Measurements from ENCODE around the gene VAMP7. TPM values are rescaled to one million over a fixed set of nuclear protein-coding genes. Genes with fewer than 3 reads are reported as not detected.

Gene VAMP7
- total and polyA plus RNA-seq, 10 of the 15 experiments (the other 5 are each of a cell fraction or from before 2014, with no cell fraction given) = 15.1 to 52.4 (median 35.8) TPM

DNA sequence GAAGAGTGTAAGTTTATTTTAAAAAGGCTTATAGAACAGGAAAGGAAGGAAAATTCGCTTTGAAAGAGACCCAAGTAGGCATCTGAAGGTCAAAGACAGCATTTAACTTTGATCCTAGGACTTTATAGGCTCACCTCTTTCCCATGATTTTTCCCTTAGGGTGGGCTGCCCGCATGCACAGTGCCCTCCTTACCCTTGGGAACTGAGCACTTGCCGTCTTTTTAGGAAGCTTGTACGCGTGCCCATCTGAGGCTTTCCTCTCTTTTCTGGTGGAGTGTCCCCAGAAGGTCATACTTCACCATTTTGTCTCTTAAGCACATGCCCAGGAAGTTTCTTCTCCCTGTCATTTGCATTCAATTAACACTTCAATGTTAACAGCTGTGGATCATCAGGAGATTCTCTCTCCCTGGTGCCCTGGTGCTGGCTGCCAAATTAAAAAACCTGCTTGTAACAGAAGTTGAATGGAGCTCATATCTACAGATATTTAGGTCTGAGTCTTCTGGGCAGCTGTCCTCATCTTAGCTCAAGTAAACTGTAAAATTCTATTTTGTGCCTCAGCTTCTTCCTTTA is 78.0 kb downstream of the VAMP7 start (continued):
- no peak for TF ChIP-seq TCF12 (IDR thresholded peaks at IDR 0.05; ENCODE audit: low read depth, low read length)
- no peak for TF ChIP-seq REST (IDR thresholded peaks at IDR 0.05; ENCODE audit: low read depth, low read length)

DNA sequence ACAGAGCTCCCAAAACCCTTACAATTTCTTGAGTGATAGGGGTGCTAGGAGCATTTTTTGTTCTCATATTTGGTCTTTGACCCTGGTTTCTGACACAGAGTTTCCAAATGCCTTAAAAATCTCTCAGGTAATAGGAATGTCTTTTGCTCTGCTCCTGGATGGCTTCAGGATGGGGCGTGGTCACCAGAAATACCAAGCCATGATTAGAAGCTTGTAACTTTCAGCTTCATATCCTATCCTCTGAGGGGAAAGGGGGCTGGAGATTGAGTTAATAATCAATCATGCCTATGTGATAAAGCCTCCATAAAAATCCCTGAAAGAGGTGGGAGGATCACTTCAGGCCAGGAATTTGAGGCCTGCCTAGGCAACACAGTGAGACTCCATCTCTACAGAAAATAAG is 81.8 kb downstream of the VAMP7 start:
- Histone ChIP-seq H3K27ac (ENCODE audit: control insufficient read depth, insufficient read depth) (no peak overlapping the region), H3K36me3 (ENCODE audit: control insufficient read depth in 2 of 2, insufficient read depth in 2 of 2, low read length in 1 of 2) (no peaks in the 10 kb centered on the region), H3K9me3 (replicated peaks; ENCODE audit: control insufficient read depth, insufficient read depth, low read length) (no peaks in the 10 kb centered on the region; the same call in 2 of the 3 replicates), H3K4me3 (no peak overlapping the region), H2AFZ (ENCODE audit: control insufficient read depth, low read depth, low read length) (no peak overlapping the region), H4K20me1 (ENCODE audit: control insufficient read depth, insufficient read depth) (no peaks in the 10 kb centered on the region), H3K27me3 (replicated peaks in 1 of 2; ENCODE audit: control insufficient read depth in 2 of 2, insufficient read depth in 2 of 2, low read length in 1 of 2) (no peaks in the 10 kb centered on the region), H3K79me2 (ENCODE audit: control insufficient read depth, insufficient read depth, low read length) (no peaks in the 10 kb centered on the region), H3K4me2 (ENCODE audit: control insufficient read depth, insufficient read depth) (no peak overlapping the region), H3K4me1 (ENCODE audit: control insufficient read depth, insufficient read depth, low read length) (no peaks in the 10 kb centered on the region), H3K9ac (ENCODE audit: control insufficient read depth, insufficient read depth, low read length) (no peak overlapping the region)
- FAIRE-seq (no peak), ATAC-seq (no peak), DNase-seq (ENCODE audit: low read depth, low spot score) (no peak)
- ChIA-PET RAD21 (ENCODE audit: unreplicated experiment) (no interaction called here), POLR2A (no interaction called here), CTCF (no interaction called here), SMC1A (ENCODE audit: uncharacterized antibody, unreplicated experiment) (no interaction called here)
- intact Hi-C loops (cut with micrococcal nuclease; ENCODE audit: unreplicated experiment) = no loop called here
- no TSS peak for BruUV-seq (replicated peaks)
- in situ Hi-C loops (cut with MboI) = no loop called here
- no peak for TF ChIP-seq ZNF207 (IDR thresholded peaks at IDR 0.05; ENCODE audit: borderline replicate concordance)
- WGBS (ENCODE audit: insufficient coverage, insufficient replicate concordance, low lambda C conversion rate, missing lambda C conversion rate) = 0% methylated on average over 1 of the region's 1 CpG

Data from GM12878 (cell line).